ENCODE data around the gene TPST1. TPM values are rescaled to one million over a fixed set of nuclear protein-coding genes. Genes with fewer than 3 reads are reported as not detected.
"Not testable (repeated sequence)": the region's sequence is repeated elsewhere in the genome, so short reads cannot be mapped to it uniquely, and the experiment has no call there.

Gene TPST1
- total RNA-seq, 4 donors from 2014 or later, result 1.5 to 28.3 (median 9.7) TPM

- WGBS, 2 donors (ENCODE audit: low coverage in 1 of 2), result 75 to 100% methylated on average over 1 to 5 of the region's 5 CpGs
- Histone ChIP-seq H3K27me3 (no peaks in the 10 kb centered on the region), H3K9me3 (peaks cover 0 to 7% of the 10 kb centered on the region in 2 donors), H3K4me3 (no peak overlapping the region), H3K36me3 (peaks cover 0 to 7% (median 0%) of the 10 kb centered on the region in 4 donors), H3K27ac (no peak overlapping the region), H3K4me1 (no peaks in the 10 kb centered on the region)
- TF ChIP-seq POLR2A (IDR thresholded peaks at IDR 0.05) (no peak), CTCF (IDR thresholded peaks at IDR 0.05) (no peak), EP300 (IDR thresholded peaks at IDR 0.05; ENCODE audit: low read depth) (no peak), POLR2AphosphoS5 (IDR thresholded peaks at IDR 0.05) (no peak)
- DNase-seq, result no peak
- intact Hi-C loops (cut with DNase I; ENCODE audit: low total_unique reads), result no loop called here
- in situ Hi-C loops (cut with MboI; ENCODE audit: low pct_ligation_motif_present in 1 of 4, low pct_unique_long_range_greater_than_20kb in 1 of 4, low sequenced_read_pairs in 3 of 4), result no loop called here
Measured at GRCh38 chr7:66380272-66380888, 175.2 kb downstream of the TPST1 start.

- DNase-seq; H3K36me3 ChIP-seq; H3K27me3 ChIP-seq; H3K4me1 ChIP-seq; H3K9me3 ChIP-seq; H3K27ac ChIP-seq; in situ Hi-C loops (cut with MboI; ENCODE audit: low pct_ligation_motif_present in 1 of 4, low pct_unique_long_range_greater_than_20kb in 1 of 4, low sequenced_read_pairs in 3 of 4); H3K4me3 ChIP-seq; intact Hi-C loops (cut with DNase I; ENCODE audit: low total_unique reads): not testable (repeated sequence)
- 83 to 89% methylated on average over 6 to 8 of the region's 8 CpGs for WGBS, 2 donors (ENCODE audit: low coverage in 1 of 2)
Measured at GRCh38 chr7:66382182-66382923, 177.2 kb downstream of the TPST1 start.

GRCh38 chr7:66385191-66385905 lies 180.2 kb downstream of the TPST1 start:
- not testable (repeated sequence) for DNase-seq
- 58 to 90% methylated on average over 3 to 5 of the region's 5 CpGs for WGBS, 2 donors (ENCODE audit: low coverage in 1 of 2)

GRCh38 chr7:66395128-66395571 lies 190.0 kb downstream of the TPST1 start:
- H3K27me3 ChIP-seq; DNase-seq; H3K36me3 ChIP-seq; H3K4me3 ChIP-seq; H3K27ac ChIP-seq; H3K9me3 ChIP-seq; intact Hi-C loops (cut with DNase I; ENCODE audit: low total_unique reads); H3K4me1 ChIP-seq; in situ Hi-C loops (cut with MboI; ENCODE audit: low pct_ligation_motif_present in 1 of 4, low pct_unique_long_range_greater_than_20kb in 1 of 4, low sequenced_read_pairs in 3 of 4): not testable (repeated sequence)
- 52 to 64% methylated on average over 3 of the region's 3 CpGs for WGBS, 2 donors (ENCODE audit: low coverage in 1 of 2)

More at GRCh38 chr7:66385191-66385905, 180.2 kb downstream of the TPST1 start:
- H3K4me1 ChIP-seq; H3K9me3 ChIP-seq; H3K4me3 ChIP-seq; in situ Hi-C loops (cut with MboI; ENCODE audit: low pct_ligation_motif_present in 1 of 4, low pct_unique_long_range_greater_than_20kb in 1 of 4, low sequenced_read_pairs in 3 of 4); H3K36me3 ChIP-seq; H3K27ac ChIP-seq; intact Hi-C loops (cut with DNase I; ENCODE audit: low total_unique reads); H3K27me3 ChIP-seq: not testable (repeated sequence)

- H3K27me3 ChIP-seq; DNase-seq; H3K4me1 ChIP-seq; H3K9me3 ChIP-seq; intact Hi-C loops (cut with DNase I; ENCODE audit: low total_unique reads); in situ Hi-C loops (cut with MboI; ENCODE audit: low pct_ligation_motif_present in 1 of 4, low pct_unique_long_range_greater_than_20kb in 1 of 4, low sequenced_read_pairs in 3 of 4); H3K4me3 ChIP-seq; H3K36me3 ChIP-seq; H3K27ac ChIP-seq: not testable (repeated sequence)
- 95% methylated on average over 3 of the region's 3 CpGs; no CpG with 5 or more reads in 1 of the 2 donors for WGBS, 2 donors (ENCODE audit: low coverage in 1 of 2)
Measured at GRCh38 chr7:66396052-66396451, 190.9 kb downstream of the TPST1 start.

- DNase-seq; H3K4me1 ChIP-seq; intact Hi-C loops (cut with DNase I; ENCODE audit: low total_unique reads); H3K9me3 ChIP-seq; in situ Hi-C loops (cut with MboI; ENCODE audit: low pct_ligation_motif_present in 1 of 4, low pct_unique_long_range_greater_than_20kb in 1 of 4, low sequenced_read_pairs in 3 of 4); H3K4me3 ChIP-seq; H3K27me3 ChIP-seq; H3K27ac ChIP-seq; H3K36me3 ChIP-seq: not testable (repeated sequence)
- 72 to 88% methylated on average over 2 to 5 of the region's 5 CpGs for WGBS, 2 donors (ENCODE audit: low coverage in 1 of 2)
Measured at GRCh38 chr7:66398841-66399240, 193.7 kb downstream of the TPST1 start.
